Liver (tissue), 9 donors: ENCODE data around the gene SHOX. TPM values are rescaled to one million over a fixed set of nuclear protein-coding genes. Genes with fewer than 3 reads are reported as not detected.

Source experiments
- DNase-seq: peaks from one replicate; pipeline ENCODE4 v3.0.0-alpha.2; 2017; ENCODE audit warnings: low spot score
- H3K27ac ChIP-seq, 2 donors: one replicate each; pipeline ENCODE4 v1.7.0; 2013; ENCODE audit warnings: inconsistent platforms in 2 of 2, low read length in 2 of 2, control low read depth in 1 of 2, low read depth in 1 of 2, mild to moderate bottlenecking in 1 of 2
- H3K27me3 ChIP-seq, 4 donors: one replicate each; pipeline versions ENCODE4 v1.6.1 to v1.7.0; 2013; ENCODE audit warnings: low read length in 3 of 4, inconsistent platforms in 1 of 4, mild to moderate bottlenecking in 1 of 4, moderate library complexity in 1 of 4; ENCODE audit not compliant: control insufficient read depth in 4 of 4, insufficient read depth in 4 of 4
- H3K36me3 ChIP-seq, 4 donors: one replicate each; pipeline versions ENCODE4 v1.6.1 to v1.7.0; 2013; ENCODE audit warnings: low read length in 3 of 4, mild to moderate bottlenecking in 3 of 4, low read depth in 1 of 4, moderate library complexity in 1 of 4; ENCODE audit not compliant: control insufficient read depth in 4 of 4, insufficient read depth in 3 of 4
- H3K4me1 ChIP-seq, 4 donors: one replicate each; pipeline versions ENCODE4 v1.6.1 to v1.7.0; 2013; ENCODE audit warnings: low read length in 3 of 4, mild to moderate bottlenecking in 3 of 4, moderate library complexity in 1 of 4; ENCODE audit not compliant: control insufficient read depth in 4 of 4, insufficient read depth in 4 of 4
- H3K4me3 ChIP-seq, 3 donors: one replicate each; pipeline versions ENCODE4 v1.6.1 to v1.7.0; 2013; ENCODE audit warnings: low read length in 3 of 3, control low read depth in 1 of 3, low read depth in 1 of 3, mild to moderate bottlenecking in 1 of 3
- H3K9ac ChIP-seq, 2 donors: one replicate each; pipeline ENCODE4 v1.7.0; 2013; ENCODE audit warnings: low read length in 2 of 2, mild to moderate bottlenecking in 2 of 2, moderate library complexity in 2 of 2, control low read depth in 1 of 2, low read depth in 1 of 2
- H3K9me3 ChIP-seq, 4 donors: one replicate each; pipeline versions ENCODE4 v1.6.1 to v1.7.0; 2013; ENCODE audit warnings: low read length in 3 of 4; ENCODE audit not compliant: control insufficient read depth in 4 of 4
- ATF3 ChIP-seq: IDR thresholded peaks from 2 replicates; pipeline ENCODE4 v1.6.1; 2016; ENCODE audit warnings: antibody characterized with exemption
- EGR1 ChIP-seq, 2 donors: IDR thresholded peaks; 2 replicates each; pipeline ENCODE4 v1.6.1; 2016 to 2018; ENCODE audit warnings: antibody characterized with exemption in 2 of 2, low read depth in 2 of 2
- FOXA2 ChIP-seq: IDR thresholded peaks from 2 replicates; pipeline ENCODE4 v1.6.1; 2016; ENCODE audit warnings: antibody characterized with exemption
- JUND ChIP-seq, 2 donors: IDR thresholded peaks; 2 replicates each; pipeline ENCODE4 v1.6.1; 2016; ENCODE audit warnings: antibody characterized with exemption in 2 of 2
- MAX ChIP-seq: IDR thresholded peaks from 2 replicates; pipeline ENCODE4 v1.6.1; 2016; ENCODE audit warnings: antibody characterized with exemption
- NR2F2 ChIP-seq: IDR thresholded peaks from 2 replicates; pipeline ENCODE4 v1.6.1; 2016; ENCODE audit warnings: antibody characterized with exemption
- RAD21 ChIP-seq, 2 donors: IDR thresholded peaks; 2 replicates each; pipeline ENCODE4 v1.6.1; 2016; ENCODE audit warnings: antibody characterized with exemption in 2 of 2, mild to moderate bottlenecking in 2 of 2
- REST ChIP-seq: IDR thresholded peaks from 2 replicates; pipeline ENCODE4 v1.6.1; 2016; ENCODE audit warnings: antibody characterized with exemption, mild to moderate bottlenecking
- RXRA ChIP-seq, 2 donors: IDR thresholded peaks; 2 replicates each; pipeline ENCODE4 v1.6.1; 2017 to 2018; ENCODE audit warnings: antibody characterized with exemption in 2 of 2, mild to moderate bottlenecking in 1 of 2
- SP1 ChIP-seq: IDR thresholded peaks from 2 replicates; pipeline ENCODE4 v1.6.1; 2018; ENCODE audit warnings: antibody characterized with exemption, mild to moderate bottlenecking
- YY1 ChIP-seq: IDR thresholded peaks from 2 replicates; pipeline ENCODE4 v1.6.1; 2016; ENCODE audit warnings: antibody characterized with exemption, mild to moderate bottlenecking
- ZBTB33 ChIP-seq: IDR thresholded peaks from 2 replicates; pipeline ENCODE4 v1.6.1; 2016; ENCODE audit warnings: antibody characterized with exemption
- WGBS: extraction: QIAGEN DNeasy Blood & Tissue Kit; methylation state at CpG from one replicate; pipeline ENCODE4 v1.1.7; 2013; 5-methylcytosine and 5-hydroxymethylcytosine counted together
- polyA plus RNA-seq, 2 donors: library from polyadenylated mRNA; stranded (reverse) in 1 of 2; unstranded in 1 of 2; fragments of 200-250 nt in 1 of 2; fragments of >200 nt in 1 of 2; fragmentation: Nextera tagmentation in 1 of 2; extraction: Ambion mirVana in 1 of 2; gene quantifications; one replicate each; pipeline versions ENCODE4 v1.2.1 to v1.2.3, GENCODE V29; 2013 to 2015
- total RNA-seq, 2 donors: library from RNA; depleted of rRNA; stranded (reverse); fragments of >200 nt; gene quantifications; one replicate each; pipeline ENCODE4 v1.2.3, GENCODE V29; 2014
- donor health status: healthy.
- donor health status: healthy.
- donor health status: healthy.
- donor health status: healthy.
- donor health status: healthy.

SHOX gene
- total and polyA plus RNA-seq, 4 donors = not detected

- H3K36me3 ChIP-seq = no peaks in the 10 kb centered on the region
- H3K4me1 ChIP-seq = peaks cover 0 to 13% (median under 1%) of the 10 kb centered on the region in 4 donors
- H3K4me3 ChIP-seq = no peak overlapping the region
- 4% methylated on average over 18 of the region's 18 CpGs for WGBS
- H3K9ac ChIP-seq = no peak overlapping the region
- H3K9me3 ChIP-seq = no peaks in the 10 kb centered on the region
- no peak overlapping the region for H3K27ac ChIP-seq
- peaks cover 0 to 31% (median 6%) of the 10 kb centered on the region in 4 donors for H3K27me3 ChIP-seq
- TF ChIP-seq RAD21 (IDR thresholded peaks at IDR 0.05) (no peak), REST (no peak), FOXA2 (no peak), MAX (no peak), ATF3 (no peak), JUND (IDR thresholded peaks at IDR 0.05) (no peak)
- no peak for DNase-seq
Measured at GRCh38 chrX:638482-639131, 8.0 kb downstream of the SHOX start.

GRCh38 chrX:639151-639550 lies 8.6 kb downstream of the SHOX start:
- 6% methylated on average over 9 of the region's 9 CpGs for WGBS
- DNase-seq = no peak
- Histone ChIP-seq H3K9me3 (no peaks in the 10 kb centered on the region), H3K4me3 (no peak overlapping the region), H3K27me3 (peaks cover 0 to 34% (median 6%) of the 10 kb centered on the region in 4 donors), H3K36me3 (no peaks in the 10 kb centered on the region), H3K9ac (no peak overlapping the region), H3K4me1 (peaks cover 0 to 13% (median under 1%) of the 10 kb centered on the region in 4 donors), H3K27ac (no peak overlapping the region)
- TF ChIP-seq EGR1 (IDR thresholded peaks at IDR 0.05; ENCODE audit: low read depth in 2 of 2) (no peak), ATF3 (no peak), ZBTB33 (no peak)

GRCh38 chrX:640641-641040 lies 10.1 kb downstream of the SHOX start:
- WGBS = 11% methylated on average over 10 of the region's 10 CpGs
- no peak for DNase-seq

More at GRCh38 chrX:640641-641040, 10.1 kb downstream of the SHOX start:
- H3K4me1 ChIP-seq = peaks cover 0 to 10% (median under 1%) of the 10 kb centered on the region in 4 donors
- H3K9me3 ChIP-seq = no peaks in the 10 kb centered on the region
- H3K27ac ChIP-seq = no peak overlapping the region
- no peak overlapping the region for H3K4me3 ChIP-seq
- H3K27me3 ChIP-seq = peaks cover 0 to 36% (median 9%) of the 10 kb centered on the region in 4 donors
- H3K9ac ChIP-seq = no peak overlapping the region
- no peaks in the 10 kb centered on the region for H3K36me3 ChIP-seq
- TF ChIP-seq YY1 (no peak), SP1 (no peak), EGR1 (IDR thresholded peaks at IDR 0.05; ENCODE audit: low read depth in 2 of 2) (no peak), FOXA2 (no peak), ATF3 (no peak), NR2F2 (no peak), RAD21 (IDR thresholded peaks at IDR 0.05) (no peak), RXRA (IDR thresholded peaks at IDR 0.05) (no peak)
